HG02938 (cell line): ENCODE results near the gene AHCTF1.
A peak's percentile ranks its signal among the peaks of the same experiment; 100 is the strongest.
"Not testable (repeated sequence)": the region's sequence is repeated elsewhere in the genome, so short reads cannot be mapped to it uniquely, and the experiment has no call there.

Experiments
- ATAC-seq: cut with Tn5 transposase; IDR thresholded peaks from one replicate; pipeline ENCODE4 v1.9.1; 2021; ENCODE audit warnings: mild to moderate bottlenecking, moderate library complexity; ENCODE audit not compliant: unreplicated experiment

AHCTF1 gene

DNA sequence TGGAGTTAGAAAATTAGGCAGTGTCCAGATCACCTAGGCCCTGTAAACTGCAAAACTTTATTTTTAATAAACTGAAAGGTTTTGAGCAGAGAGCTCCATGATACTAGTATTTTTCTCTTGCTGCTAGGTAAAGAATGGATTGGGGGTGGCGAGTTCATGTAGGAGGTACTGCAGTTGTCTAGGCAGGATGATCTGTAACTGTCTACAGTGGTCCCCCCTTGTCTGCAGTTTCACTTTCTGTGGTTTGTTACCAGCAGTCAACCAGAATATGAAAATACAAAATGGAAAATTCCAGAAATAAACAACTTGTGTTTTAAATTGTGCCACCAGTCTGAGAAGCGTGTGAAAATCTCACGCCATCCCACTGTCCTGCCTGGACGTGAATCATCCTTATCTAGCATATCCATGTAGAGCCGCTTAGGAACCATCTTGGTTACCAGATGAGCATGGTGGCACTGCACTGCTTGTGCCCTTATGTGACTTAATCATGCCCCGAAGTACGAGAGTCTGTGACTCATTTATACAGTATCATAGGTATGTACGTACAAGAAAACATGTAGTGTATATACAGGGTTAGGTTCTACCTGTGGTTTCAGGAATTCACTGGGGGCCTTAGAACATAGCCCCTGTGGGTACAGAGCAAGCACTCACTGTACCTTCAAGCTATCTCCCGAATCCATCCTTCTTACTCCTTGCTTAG, 94.2 kb downstream of the AHCTF1 start:
- ATAC-seq, result peak; percentile 49

DNA sequence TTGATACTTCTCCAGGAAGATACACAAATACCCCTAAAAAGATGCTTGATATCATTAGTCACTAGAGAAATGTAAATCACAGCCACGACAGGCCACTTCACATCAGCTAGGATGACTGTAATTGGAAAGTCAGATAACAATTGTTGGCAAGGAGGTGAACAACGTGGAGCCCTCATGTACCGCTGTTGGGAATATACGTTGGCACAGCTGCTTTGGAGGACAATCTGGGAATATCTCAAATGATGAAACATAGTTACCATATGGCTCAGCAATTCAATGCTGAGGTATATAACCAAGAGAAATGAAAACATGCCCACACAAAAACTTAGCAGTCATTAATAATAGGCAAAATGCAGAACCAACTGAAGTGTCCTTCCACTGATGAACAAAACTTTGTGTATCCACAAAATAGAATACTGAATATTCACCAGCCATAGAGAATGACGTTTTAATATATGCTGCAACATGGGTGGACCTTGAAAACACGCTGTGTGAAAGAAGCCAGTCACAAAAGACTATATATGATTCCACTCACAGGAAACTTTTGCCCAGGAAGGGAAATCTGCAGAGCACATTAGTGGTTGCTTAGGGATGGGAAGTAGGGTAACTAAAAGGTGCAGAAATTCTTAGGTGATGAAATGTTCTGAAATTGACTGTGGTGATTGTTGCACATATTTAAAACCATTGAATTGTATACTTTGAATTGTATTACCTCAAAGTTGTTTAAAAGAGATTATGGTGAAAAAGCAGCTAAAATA, 95.4 kb downstream of the AHCTF1 start:
- no peak for ATAC-seq

DNA sequence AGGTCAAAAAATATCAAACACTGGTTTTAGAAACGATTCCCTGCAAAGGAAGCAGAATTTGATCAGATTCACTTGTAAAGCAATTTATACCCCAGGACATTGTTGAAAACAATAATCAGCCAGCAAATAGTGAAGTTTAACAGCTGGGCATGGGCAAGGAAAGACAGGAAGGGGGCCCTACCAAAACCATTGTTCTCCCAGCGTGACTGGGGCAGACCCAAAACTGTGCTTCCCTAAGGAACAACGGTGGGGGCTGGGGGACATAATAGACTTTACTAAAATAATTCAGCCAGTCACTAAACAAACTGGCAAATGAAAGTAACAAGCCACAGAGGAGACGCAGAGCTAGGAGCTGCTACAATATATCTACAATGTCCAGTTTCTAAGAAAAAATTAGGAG, 100.2 kb downstream of the AHCTF1 start:
- no peak for ATAC-seq

DNA sequence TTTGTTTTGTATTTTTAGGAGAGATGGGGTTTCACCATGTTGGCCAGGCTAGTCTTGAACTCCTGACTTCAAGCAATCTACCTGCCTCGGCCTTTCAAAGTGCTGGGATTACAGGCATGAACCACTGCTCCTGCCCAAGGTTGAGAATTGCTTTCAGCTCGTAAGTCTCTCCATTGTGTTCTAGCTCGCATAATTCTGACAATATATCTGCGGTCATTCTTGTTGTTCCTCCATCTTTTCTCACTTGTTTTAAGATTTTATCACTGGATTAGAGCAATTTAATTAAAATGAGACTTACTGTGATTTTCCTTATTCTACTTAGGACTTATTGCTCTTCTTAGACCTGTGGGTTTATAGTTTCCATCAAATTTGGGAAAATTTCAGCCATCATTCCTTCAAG, 102.9 kb downstream of the AHCTF1 start:
- no peak for ATAC-seq

DNA sequence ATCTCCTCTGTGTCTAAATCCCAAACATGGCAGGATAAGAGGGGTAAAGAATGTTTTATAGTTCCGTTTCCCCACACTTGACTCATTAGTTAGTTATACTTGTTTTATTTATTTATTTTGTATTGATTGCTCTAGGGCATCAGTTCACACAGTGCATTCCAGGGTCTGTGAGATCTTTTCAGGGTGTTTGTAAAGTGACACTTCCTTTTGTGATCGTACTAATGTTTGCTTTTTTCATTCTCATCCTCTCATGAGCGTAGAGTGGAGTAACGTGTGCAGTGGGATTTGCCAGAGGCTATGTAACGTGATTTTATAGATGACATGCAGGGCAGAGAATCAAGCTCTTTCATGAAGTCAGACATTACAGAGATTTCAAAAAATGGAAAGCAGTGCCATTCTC, 104.4 kb downstream of the AHCTF1 start:
- ATAC-seq, result no peak

DNA sequence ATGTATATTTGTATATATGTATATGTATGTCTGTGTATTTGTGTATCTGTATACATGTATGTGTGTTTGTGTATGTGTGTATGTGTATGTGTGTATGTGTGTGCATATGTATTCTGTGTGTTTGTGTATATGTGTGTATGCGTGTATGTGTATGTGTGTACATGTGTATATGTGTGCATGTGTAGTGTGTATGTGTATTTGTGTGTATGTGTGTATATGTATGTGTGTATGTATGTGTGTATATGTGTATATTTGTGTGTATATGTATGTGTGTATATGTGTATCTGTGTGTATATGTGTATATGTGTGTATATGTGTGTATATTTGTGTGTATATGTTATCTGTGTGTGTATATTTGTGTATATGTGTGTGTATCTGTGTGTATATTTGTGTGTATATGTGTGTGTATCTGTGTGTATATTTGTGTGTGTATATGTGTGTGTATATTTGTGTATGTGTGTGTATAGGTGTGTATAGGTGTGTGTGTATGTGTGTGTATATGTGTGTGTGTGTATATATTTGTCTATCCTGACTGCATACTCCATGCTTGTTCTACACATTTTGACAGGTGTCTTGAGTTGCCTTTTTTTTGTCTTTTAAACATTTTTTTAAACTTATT, 106.1 kb downstream of the AHCTF1 start:
- no peak for ATAC-seq

DNA sequence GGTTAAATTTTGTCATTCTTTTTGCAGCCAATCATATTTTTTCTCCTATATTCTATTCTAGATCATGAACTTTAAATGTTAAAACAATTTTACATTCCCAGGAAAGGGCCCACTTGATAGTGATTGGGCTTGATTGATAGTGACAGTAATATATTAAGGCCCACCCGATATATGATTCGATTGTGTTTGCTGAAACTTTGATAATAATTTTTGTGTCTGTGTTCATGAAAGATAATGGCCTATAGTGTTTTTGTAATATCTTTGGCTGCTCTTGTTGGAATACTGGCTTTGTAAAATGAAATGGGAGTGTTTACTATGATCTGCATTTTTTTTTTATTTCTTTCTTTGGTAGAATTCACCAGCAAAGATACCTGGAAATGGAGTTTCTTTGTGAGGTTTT, 107.2 kb downstream of the AHCTF1 start:
- ATAC-seq, result no peak

DNA sequence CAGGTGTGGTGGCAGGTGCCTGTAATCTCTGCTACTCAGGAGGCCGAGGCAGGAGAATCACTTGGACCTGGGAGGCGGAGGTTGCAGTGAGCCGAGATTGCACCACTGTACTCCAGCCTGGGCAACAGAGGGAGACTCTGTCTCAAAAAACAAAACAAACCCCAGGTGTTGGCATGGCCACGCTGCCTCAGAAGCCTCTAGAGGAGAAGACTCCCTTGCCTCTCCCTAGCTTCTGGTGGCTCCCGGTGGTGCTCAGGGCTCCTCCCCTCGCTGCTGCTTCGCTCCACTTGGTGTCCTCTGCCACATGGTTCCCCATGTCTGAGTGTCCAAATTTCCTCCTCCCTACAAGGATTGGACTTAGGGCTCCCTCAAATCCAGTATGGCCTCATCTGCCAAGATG, 109.6 kb downstream of the AHCTF1 start:
- not testable (repeated sequence) for ATAC-seq

DNA sequence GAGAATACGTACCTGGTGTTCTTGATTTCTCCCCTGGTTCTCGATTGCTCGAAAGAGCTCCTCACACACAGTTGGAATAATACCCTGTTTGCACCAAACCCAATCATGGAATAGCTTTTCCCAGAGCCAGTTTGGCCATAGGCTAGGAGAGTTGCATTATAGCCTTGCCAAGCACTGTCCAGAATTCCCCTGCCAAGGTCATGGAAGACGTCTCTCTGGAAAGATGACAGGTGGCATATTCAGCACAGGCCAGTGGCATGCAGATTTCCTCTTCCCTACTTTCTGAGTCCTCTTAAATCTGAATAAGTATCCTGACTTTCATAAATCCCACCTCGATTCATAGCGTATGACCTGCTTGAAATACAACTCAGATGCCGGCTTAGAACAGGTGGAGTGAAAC, 111.1 kb downstream of the AHCTF1 start:
- no peak for ATAC-seq

DNA sequence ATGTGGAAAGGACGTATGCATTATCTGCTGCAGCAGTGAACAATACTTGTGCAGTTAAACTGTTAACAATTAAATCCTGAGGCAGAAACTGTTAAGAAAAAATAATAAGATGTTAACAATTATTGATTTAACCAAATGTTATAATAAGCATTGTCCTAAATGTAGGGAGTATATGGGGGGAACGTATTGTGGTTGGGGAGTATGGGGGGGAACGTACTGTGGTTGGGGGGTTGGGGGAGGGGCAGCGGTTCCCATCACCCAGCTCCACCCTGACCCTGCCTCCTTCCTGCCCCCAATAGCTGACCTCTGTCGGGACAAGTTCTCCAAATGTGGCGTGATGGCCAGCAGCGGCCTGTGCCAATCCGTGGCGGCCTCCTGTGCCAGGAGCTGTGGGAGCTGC, 114.0 kb downstream of the AHCTF1 start:
- ATAC-seq, result not testable (repeated sequence)

DNA sequence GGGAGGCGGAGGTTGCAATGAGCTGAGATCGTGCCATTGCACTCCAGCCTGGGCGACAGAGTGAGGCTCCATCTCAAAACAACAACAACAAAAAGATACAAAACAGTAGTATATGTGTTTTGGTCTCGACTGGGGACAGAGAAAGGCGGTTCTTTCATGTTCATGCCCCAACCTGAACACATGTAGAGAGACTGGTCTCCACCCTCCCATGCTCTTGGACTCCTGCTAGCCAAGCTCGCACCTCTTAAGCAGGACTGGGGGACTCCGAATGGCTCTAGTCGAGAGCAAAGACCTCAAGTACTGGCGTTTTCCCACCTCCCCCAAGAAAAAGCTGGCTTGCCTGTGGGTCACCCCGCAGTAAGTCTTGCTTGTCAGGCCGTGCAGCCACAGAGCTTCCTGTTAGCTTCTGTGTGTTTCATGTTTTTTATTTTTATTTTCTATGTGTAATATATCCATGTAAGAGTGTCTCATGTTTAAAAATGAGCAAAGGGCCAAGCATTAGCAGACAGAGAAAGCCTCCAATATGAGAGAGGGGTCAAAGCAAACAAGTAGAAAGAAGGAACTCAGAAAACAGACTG, 116.0 kb downstream of the AHCTF1 start:
- ATAC-seq, result no peak

DNA sequence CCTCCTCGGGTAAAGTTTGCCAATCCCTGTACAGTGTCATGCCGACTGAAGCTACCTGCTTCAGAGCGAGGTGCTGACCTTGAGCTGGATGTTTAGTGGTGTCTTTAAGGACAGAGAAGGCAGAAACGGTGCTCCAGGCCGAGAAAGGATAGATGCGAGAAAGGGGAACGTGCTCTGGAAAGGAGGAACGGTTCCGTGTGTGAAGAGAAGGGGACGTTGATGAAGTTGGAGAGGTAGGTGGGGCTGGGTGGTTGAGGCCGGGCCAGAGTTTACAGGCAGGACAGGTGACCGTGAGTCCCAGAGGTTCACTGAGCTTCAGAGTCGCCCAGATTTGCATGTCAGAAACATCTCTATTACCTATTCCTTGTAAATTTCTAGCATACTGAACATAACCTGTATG, 116.9 kb downstream of the AHCTF1 start:
- ATAC-seq, result no peak

DNA sequence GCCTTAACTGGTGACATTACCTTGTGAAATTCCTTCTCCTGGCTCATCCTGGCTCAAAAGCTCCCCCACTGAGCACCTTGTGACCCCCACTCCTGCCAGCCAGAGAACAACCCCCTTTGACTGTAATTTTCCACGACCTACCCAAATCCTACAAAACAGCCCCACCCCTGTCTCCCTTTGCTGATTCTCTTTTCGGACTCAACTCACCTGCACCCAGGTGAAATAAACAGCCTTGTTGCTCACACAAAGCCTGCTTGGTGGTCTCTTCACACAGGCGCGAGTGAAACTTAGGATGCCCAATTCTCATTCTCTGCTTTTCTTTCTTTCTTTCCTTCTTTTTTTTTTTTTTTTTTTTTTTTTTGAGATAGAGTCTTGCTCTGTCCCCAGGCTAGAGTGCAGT, 118.4 kb downstream of the AHCTF1 start:
- ATAC-seq, result not testable (repeated sequence)

DNA sequence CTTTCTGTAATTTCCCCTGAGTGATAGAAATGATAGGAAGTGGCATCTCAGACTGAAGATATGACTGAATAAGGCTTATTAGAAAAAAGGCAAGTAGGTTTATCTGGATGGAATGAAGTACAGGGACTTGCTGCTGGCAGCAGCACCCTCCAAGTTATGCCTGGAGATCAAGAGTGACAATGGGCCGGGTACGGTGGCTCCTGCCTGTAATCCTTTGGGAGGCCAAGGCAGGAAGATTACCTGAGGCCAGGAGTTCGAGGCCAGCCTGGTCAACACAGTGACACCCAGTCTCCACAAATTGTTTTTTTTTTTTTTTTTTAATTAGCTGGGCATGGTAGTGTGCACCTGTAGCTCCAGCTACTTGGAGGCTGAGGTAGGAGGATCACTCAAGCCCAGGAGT, 119.8 kb downstream of the AHCTF1 start:
- no peak for ATAC-seq

DNA sequence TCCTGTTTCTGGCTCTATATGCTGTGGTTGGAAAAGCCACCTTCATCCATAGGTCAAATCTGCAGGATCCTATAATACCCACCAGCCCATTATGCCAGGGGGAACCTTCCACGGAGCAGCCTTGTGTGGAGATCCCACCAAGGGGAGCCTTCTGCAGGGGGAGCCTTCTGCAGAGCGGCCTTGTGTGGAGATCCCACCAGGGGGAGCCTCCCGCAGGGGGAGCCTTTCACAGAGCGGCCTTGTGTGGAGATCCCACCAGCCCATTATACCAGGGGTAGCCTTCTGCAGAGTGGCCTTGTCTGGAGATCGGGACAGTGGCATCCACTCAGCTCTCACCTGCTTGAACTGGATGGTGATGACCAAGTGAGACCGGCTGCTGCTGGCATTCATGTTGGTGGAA, 122.3 kb downstream of the AHCTF1 start:
- ATAC-seq, result no peak

DNA sequence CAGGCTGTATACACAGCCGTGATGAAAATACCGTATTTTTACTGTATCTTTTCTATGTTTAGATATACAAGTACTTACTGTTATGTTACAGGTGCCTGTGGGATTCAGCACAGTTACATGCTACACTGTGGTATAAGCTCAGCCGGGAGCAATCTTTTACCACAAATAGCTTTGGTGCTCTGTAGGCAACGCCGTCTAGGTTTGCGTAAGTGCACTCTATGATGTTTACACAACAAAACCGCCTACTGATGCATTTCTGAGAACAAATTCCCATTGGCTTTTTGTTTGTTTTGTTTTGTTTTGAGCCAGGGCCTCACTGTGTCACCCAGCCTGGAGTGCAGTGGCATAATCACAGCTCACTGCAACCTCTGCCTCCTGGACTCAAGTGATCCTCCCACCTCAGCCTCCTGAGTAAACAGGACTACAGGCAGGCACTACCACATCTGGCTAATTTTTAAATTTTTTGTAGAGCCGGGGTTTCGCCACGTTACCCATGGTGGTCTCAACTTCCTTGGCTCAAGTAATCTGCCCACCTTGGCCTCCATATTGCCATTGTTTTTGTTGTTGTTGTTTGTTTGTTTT, 126.5 kb downstream of the AHCTF1 start:
- no peak for ATAC-seq

DNA sequence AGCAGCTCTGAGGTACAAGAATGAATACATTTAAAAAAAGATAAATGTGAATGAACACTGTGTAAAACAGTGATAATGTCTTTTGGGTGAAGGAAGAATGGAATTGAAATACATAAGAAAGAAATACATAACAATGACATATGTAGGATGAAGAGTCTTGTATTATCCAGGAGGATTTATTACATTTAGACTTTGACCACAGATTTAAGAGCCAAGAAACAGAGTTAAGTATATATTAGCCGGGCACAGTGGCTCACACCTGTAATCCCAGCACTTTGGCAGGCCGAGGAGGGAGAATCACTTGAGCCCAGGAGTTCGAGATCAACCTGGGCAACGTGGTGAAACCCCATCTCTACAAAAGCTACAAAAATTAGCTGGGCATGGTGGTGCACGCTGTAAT, 127.9 kb downstream of the AHCTF1 start:
- no peak for ATAC-seq

DNA sequence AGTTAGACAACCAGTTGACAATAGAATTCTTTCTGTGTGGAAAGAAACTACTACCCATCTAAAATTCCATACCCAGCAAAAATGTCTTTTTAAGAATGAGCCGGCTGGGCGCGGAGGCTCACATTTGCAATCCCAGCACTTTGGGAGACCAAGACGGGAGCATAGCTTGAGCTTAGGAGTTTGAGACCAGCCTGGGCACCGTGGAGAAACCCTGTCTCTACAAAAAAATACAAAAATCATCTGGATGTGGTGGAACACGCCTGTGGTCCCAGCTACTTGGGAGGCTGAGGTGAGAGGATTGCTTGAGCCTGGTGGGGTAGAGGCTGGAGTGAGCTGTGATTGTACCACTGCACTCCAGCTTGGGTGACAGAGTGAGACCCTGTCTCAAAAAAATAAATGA, 128.4 kb downstream of the AHCTF1 start:
- ATAC-seq, result no peak

DNA sequence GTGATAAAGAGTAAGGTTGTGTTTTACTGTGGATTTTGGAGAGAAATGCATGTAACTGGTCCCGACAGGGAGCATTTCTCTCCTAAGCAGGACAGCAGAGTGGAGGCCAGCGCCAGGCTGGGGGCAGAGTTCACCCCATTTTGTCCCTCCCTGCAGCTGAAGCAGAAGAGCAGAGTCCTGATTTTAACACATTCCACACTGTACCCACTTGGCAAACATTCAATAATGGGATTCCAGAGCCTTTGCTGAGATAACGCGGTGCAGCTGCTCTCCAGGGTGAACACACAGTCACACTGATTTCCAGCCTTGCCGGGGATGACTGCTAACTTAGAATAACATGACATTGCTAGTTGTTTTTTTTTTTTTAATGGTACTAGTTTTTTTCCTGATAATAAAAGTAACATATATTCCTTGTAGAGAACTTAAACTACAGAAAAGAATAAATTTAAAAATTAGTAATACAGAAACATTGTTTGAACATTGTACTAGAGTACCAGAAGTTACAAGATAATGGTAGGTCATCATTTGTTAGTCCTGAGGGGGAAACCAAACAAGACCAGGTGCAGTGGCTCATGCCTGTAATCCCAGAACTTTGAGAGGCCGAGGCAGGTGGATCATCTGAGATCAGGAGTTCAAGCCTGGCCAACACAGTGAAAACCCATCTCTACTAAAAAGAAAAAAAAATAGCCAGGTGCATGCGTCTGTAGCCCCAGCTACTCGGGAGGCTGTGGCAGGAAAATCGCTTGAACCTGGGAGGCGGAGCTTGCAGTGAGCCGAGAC, 130.3 kb downstream of the AHCTF1 start:
- no peak for ATAC-seq

DNA sequence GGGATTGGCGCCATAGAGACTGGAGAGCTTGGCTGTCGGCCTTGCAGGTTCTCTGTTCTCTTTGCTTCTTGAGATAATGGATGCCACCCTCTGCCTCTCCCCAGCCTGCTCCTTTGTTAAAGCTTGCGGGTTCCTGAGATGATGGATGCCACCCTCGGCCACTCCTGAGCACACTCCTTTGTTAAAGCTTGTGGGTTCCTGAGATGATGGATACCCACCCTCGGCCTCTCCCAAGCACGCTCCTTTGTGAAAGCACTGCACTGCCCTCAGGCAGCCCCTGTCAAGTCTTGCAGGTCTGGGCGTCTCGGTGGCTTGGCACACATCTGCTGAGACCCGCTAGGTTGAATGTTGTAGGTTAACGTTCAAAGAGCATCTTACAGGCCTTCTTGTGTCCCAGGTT, 131.0 kb downstream of the AHCTF1 start:
- no peak for ATAC-seq

DNA sequence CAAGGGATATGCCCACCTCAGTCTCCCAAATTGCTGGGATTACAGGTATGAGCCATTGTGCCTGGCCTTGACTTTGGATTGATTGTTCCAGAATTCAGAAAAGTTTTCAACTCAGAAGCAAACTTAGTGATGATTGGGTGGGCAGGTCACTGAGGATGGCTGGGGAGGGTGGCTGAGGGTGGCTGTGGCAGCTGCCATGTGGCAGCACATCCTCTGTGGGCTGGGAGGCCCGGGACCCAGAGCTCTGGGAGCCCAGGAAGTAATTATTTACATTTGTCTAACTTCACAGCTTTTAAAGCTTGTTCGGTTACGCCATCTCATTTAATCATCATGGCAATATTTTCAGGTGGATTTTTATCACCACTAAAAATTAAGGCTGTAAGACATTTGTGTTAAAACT, 131.4 kb downstream of the AHCTF1 start:
- ATAC-seq, result no peak
